Stimulated activated CD4-positive, alpha-beta T cell treated with anti-CD3 and anti-CD28 coated beads, TNF-alpha, amount 100 ng/mL, for 48 hours (primary cell): ENCODE data around the gene SRR.
A peak's percentile ranks its signal among the peaks of the same experiment; 100 is the strongest.
"Not testable (repeated sequence)": the region's sequence is repeated elsewhere in the genome, so short reads cannot be mapped to it uniquely, and the experiment has no call there.

Source experiments
- DNase-seq, 3 donors: peaks; one replicate each; pipeline ENCODE4 v3.0.0-alpha.2; 2020; ENCODE audit warnings: low read depth in 3 of 3

Gene SRR, protein sequence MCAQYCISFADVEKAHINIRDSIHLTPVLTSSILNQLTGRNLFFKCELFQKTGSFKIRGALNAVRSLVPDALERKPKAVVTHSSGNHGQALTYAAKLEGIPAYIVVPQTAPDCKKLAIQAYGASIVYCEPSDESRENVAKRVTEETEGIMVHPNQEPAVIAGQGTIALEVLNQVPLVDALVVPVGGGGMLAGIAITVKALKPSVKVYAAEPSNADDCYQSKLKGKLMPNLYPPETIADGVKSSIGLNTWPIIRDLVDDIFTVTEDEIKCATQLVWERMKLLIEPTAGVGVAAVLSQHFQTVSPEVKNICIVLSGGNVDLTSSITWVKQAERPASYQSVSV

GRCh38 chr17:2303204-2304188 is at the start of gene SRR, which contains the start of gene SMG6:
SRR (plus strand) TSS chr17:2303950; CDS start chr17:2315561, 11,611 bp downstream.
SMG6 (minus strand) TSS chr17:2303785; CDS start chr17:2303720, 65 bp downstream.
- DNase-seq: peak; percentile 90 to 94 (median 92)

GRCh38 chr17:2258830-2259229 is 44.9 kb upstream of the SRR start:
- not testable (repeated sequence) for DNase-seq

- DNase-seq: peak; percentile 50 to 79 (median 73)
Observed at GRCh38 chr17:2259769-2260536, 43.8 kb upstream of the SRR start.

- no peak for DNase-seq
Observed at GRCh38 chr17:2262135-2262587, 41.6 kb upstream of the SRR start.

- no peak for DNase-seq
Observed at GRCh38 chr17:2263183-2264066, 40.3 kb upstream of the SRR start.

GRCh38 chr17:2264067-2264860 is 39.5 kb upstream of the SRR start:
- DNase-seq: no peak

GRCh38 chr17:2265166-2265565 is 38.6 kb upstream of the SRR start:
- DNase-seq: not testable (repeated sequence)

DNA sequence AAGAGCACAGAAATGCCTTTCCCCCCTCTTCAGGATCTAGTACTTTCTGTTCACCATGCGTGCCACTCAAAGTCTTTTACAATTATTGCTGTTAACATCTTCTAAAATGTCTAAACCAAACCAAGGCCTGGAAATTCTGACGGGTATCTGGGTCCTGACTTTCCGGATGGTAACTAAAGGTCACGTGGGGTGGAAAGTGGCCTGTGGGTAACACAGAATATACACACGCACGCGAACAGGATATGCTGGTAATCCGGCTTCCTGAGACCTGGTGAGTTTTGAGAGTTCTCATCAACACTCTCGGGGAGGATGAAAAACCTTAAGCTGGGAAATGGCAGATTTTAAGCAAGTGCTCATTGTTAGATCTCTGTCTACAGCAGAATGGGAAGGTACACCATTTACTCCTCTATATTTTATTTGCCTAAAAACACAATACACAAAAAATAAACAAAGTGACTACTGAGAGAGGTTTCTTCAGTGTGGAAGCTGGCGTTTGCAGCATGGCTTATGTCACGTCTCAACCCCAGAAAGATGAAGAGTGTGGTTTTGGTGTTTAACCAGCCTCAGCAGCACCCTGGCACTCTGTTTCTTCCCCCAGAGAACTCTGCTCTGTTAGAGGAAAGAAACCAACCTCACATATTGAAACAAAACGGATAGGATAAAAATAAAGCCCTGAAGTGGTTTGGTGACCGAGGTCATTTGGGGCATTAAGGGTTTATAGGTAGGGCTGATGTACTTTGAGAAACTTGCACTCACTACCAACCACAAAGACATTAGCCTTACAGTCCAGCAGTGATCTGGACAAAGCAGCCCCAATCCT is 37.5 kb upstream of the SRR start:
- peak; percentile 78 to 81 (median 78) for DNase-seq

DNA sequence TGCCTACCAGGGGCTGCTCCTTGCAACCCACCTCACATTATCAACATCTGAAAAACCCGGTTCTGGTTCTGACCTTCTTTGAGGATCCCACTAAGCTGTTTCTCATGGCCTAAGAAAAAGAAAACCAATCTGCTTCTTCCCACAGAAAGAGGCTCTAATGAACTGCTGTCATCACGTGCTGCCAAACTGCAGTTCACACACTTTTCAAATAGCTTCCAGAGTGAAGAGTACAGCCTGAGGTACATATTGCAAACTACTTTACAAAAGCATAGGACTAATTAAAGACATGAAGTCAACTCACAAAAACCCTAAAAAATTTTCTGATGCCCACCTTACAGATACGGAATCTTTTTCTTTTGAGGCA is 36.9 kb upstream of the SRR start:
- DNase-seq: no peak

DNA sequence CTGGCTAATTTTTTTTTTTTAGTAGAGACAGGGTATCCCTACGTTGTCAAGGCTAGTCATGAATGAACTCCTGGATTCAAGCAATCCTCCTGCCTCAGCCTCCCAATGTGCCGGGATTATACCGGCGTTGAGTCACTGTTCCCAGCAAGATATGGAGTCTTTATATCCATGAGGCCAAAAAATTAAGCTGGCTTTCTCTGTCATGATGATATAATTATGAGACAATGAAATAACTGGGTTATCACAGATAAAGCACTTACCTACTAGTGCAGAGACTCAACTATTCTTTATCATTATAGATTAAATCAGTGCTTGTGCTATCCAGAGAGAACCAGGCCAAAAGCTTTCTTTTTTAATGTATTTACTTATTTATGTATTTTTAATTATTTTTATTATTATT is 36.4 kb upstream of the SRR start:
- DNase-seq: no peak

GRCh38 chr17:2271985-2272702 is 31.6 kb upstream of the SRR start:
- no peak for DNase-seq

DNA sequence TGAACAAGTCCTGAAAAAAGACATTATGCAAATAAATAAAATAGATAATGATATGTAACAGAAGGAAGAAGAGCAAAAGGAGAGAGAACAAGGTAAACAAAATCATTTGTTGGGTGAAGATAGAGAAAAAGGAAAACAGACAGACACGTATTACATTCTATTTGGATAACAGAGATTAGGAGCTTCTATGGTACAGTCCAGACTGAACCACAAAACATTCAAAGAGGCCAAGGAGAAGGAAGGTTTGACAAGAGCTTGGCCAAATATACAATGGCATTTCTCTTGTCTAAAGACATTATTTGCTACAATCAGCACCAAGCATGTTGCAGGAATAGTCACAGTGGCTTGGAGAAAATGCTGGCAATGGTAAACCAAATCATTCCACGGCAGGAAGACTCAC is 29.3 kb upstream of the SRR start:
- no peak for DNase-seq

GRCh38 chr17:2275722-2276121 is 28.0 kb upstream of the SRR start:
- DNase-seq: no peak

GRCh38 chr17:2277429-2278170 is 26.1 kb upstream of the SRR start:
- DNase-seq: no peak

DNA sequence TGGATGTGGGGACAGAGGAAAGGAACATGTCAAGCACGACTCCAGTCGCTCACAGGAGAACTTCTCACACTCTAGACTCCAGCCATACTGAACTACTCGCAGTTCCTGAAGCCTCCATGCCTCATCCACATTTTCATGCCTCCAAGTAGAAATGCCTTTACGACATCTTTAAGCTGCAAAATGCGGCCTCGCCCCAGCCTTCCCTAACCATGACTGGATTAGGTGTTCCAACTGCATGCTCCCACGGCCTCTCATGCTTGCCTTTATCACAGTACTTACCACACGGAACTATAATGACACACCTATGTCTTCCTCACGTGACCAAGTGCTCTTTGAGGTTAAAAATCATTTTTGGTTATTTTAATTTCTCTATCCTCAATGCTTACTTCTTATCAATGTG is 24.0 kb upstream of the SRR start:
- no peak for DNase-seq

DNA sequence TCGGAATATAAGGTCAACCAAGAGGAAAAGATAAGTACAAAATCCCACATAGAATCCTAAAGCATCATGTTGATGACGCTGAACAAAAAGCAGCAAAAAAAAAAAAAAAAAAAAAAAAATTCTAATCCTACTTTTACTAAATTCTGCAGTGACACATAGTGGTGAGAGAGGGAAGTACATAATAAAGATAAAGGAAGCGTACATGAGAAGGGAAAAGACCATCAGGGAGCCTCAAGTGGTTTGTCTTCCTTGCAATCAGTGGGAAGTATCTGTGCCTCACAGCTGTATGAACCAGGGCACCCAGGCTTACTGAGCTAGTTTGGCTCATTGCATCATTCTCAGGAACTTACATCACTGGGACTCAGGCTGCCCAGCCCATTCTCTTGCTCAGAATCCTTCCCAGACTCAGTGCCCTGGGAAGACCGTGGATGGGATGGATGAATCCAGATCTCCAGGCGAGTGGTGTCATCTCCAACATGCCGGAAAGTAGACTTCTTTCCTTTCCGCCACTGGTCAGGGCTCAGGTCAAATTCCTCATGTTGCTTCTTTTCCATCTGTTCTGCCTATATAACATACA is 21.4 kb upstream of the SRR start:
- no peak for DNase-seq

DNA sequence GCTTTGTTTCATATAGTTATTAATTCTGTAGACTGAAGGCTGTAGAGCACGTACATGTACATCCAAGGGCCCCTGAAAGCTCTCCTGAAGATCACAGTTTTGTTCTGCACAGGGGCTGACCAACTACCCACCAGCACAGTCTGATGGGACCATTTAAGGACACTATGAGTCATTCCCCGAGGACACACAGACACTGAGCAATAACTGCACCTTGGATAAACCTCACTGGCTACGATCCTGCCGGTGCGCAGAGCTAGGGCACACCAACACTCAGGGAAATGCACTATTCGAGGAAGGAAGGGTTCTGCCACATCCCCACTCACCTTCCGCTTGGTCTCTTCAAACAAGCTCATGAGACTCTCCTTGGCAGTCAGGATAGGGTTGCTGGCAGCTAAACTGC is 20.4 kb upstream of the SRR start:
- DNase-seq: no peak
